Measurements from ENCODE around the gene RMP24.

DNA sequence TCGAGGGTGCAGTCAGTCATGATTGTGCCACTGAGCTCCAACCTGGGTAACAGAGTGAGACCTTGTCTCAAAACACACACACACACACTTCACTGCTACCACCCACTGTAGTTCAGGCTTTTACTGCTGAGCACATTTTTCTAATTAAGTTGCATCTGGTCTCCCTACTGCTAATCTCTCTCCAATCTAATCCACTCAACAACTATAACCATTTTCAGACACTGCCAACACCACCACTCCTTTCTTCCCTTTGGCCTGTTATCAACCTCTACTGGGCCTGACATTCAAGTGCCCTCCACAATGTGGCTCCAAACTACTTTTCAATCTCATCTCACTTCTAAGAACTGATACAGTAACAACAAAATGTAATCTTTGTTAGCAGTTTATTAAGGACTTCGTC, 44.8 kb downstream of the RMP24 start:
- TF ChIP-seq, protein P1, sequence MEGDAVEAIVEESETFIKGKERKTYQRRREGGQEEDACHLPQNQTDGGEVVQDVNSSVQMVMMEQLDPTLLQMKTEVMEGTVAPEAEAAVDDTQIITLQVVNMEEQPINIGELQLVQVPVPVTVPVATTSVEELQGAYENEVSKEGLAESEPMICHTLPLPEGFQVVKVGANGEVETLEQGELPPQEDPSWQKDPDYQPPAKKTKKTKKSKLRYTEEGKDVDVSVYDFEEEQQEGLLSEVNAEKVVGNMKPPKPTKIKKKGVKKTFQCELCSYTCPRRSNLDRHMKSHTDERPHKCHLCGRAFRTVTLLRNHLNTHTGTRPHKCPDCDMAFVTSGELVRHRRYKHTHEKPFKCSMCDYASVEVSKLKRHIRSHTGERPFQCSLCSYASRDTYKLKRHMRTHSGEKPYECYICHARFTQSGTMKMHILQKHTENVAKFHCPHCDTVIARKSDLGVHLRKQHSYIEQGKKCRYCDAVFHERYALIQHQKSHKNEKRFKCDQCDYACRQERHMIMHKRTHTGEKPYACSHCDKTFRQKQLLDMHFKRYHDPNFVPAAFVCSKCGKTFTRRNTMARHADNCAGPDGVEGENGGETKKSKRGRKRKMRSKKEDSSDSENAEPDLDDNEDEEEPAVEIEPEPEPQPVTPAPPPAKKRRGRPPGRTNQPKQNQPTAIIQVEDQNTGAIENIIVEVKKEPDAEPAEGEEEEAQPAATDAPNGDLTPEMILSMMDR (IDR thresholded peaks at IDR 0.05), result no peak
- TF ChIP-seq NR2C2 (CRISPR knock-in tag; IDR thresholded peaks at IDR 0.05) (no peak), TP53 (CRISPR knock-in tag; IDR thresholded peaks at IDR 0.05) (no peak), GTF2I (CRISPR knock-in tag; conservative IDR thresholded peaks at IDR 0.05) (no peak), SP1 (CRISPR knock-in tag; conservative IDR thresholded peaks at IDR 0.05) (no peak)
- TF ChIP-seq, protein P2, sequence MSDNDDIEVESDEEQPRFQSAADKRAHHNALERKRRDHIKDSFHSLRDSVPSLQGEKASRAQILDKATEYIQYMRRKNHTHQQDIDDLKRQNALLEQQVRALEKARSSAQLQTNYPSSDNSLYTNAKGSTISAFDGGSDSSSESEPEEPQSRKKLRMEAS (CRISPR knock-in tag; IDR thresholded peaks at IDR 0.05), result no peak

All from WTC11 (cell line).